Osteoblast (primary cell): Measurements from ENCODE around the gene WDCP. TPM values are rescaled to one million over a fixed set of nuclear protein-coding genes. Genes with fewer than 3 reads are reported as not detected.

Source experiments
- DNase-seq: peaks from one replicate; pipeline ENCODE4 v3.0.0; 2011; ENCODE audit warnings: low spot score, mixed read lengths; ENCODE audit not compliant: insufficient read length; ENCODE audit errors: missing footprints
- H2AFZ ChIP-seq: 2 replicates; pipeline ENCODE4 v1.6.0; 2011; ENCODE audit warnings: mild to moderate bottlenecking, low read length
- H3K27ac ChIP-seq: 2 replicates; pipeline ENCODE4 v1.5.1; 2011; ENCODE audit warnings: mild to moderate bottlenecking, low read depth, low read length, moderate library complexity
- H3K27me3 ChIP-seq: 2 replicates; pipeline ENCODE4 v1.6.0; 2012; ENCODE audit warnings: mild to moderate bottlenecking, control low read depth, inconsistent platforms, low read length, moderate library complexity; ENCODE audit not compliant: insufficient read depth
- H3K36me3 ChIP-seq: 2 replicates; pipeline ENCODE4 v1.5.1; 2011; ENCODE audit warnings: mild to moderate bottlenecking, low read length, control low read depth, moderate library complexity; ENCODE audit not compliant: insufficient read depth
- H3K4me1 ChIP-seq: 2 replicates; pipeline ENCODE4 v1.5.1; 2011; ENCODE audit warnings: mild to moderate bottlenecking, low read length, control low read depth, moderate library complexity; ENCODE audit not compliant: insufficient read depth
- H3K4me2 ChIP-seq: 2 replicates; pipeline ENCODE4 v1.6.0; 2011; ENCODE audit warnings: mild to moderate bottlenecking, low read length; ENCODE audit not compliant: insufficient read depth
- H3K4me3 ChIP-seq: fragments of 200-600 bp; sonication (generic); 3 replicates; pipeline ENCODE4 v1.5.1; 2012; ENCODE audit warnings: mild to moderate bottlenecking, low read length, inconsistent platforms; ENCODE audit not compliant: insufficient read depth
- H3K79me2 ChIP-seq: 2 replicates; pipeline ENCODE4 v1.6.0; 2012; ENCODE audit warnings: mild to moderate bottlenecking, low read length, control low read depth, inconsistent platforms; ENCODE audit not compliant: insufficient read depth
- H3K9me3 ChIP-seq: 2 replicates; pipeline ENCODE4 v1.5.1; 2011; ENCODE audit warnings: low read depth, low read length, control low read depth
- H4K20me1 ChIP-seq: 2 replicates; pipeline ENCODE4 v1.6.0; 2012; ENCODE audit warnings: mild to moderate bottlenecking, low read length, control low read depth; ENCODE audit not compliant: insufficient read depth
- CTCF ChIP-seq: IDR thresholded peaks from 2 replicates; pipeline ENCODE4 v1.5.1; 2011; ENCODE audit warnings: mild to moderate bottlenecking, low read depth, low read length, moderate library complexity; ENCODE audit errors: extremely low read depth
- total RNA-seq: library from RNA; depleted of rRNA; stranded (reverse); fragments of >200 nt; gene quantifications from 2 replicates; pipeline ENCODE4 v1.2.3, GENCODE V29; 2012

The WDCP gene
- total RNA-seq, 1 donor: 8.3 TPM

DNA sequence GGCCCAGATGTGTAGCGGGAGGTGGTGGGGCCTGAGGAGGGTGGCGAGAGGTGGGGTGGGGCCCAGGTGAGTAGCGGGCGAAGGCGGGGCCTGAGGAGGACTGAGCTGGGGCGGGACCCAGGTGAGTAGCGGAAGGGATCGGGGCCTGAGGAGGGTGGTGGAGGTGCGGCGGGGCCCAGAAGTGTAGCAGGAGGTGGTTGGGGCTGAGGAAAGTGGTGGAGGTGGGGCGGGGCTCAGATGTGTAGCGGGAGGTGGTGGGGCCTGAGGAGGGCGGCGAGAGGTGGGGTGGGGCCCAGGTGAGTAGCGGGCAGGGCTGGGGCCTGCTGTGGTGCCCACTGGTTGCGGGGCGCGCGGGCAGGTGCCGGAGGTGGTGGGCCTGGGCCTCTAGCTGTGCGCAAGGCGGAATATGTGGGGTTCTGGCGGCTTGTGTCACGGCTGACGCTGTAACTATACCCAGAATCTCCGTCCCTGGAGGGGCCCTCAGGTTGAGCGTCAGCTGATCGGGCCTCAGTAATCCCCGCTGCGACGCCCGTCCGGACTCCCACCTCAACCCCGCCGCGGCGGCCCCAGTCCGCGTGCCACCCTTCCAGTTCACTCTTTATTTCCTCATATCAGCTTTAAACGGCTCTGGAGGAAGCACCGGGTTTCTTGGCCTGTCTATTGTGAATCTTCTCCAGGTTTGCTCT, 29.8 kb upstream of the WDCP start:
- DNase-seq: peak; percentile 63
- TF ChIP-seq CTCF: no peak
- Histone ChIP-seq H3K9me3 (no peaks in the 10 kb centered on the region), H3K27me3 (no peaks in the 10 kb centered on the region), H3K4me1 (peaks cover 5% of the 10 kb centered on the region), H3K36me3 (peaks cover 27% of the 10 kb centered on the region), H3K27ac (peak overlapping the region; percentile 36), H3K4me2 (peak overlapping the region; percentile 74), H3K79me2 (peaks cover 33% of the 10 kb centered on the region), H4K20me1 (peaks cover 3% of the 10 kb centered on the region), H3K4me3 (peak overlapping the region; percentile 87), H2AFZ (peak overlapping the region; percentile 85)

- Histone ChIP-seq H3K27me3 (no peaks in the 10 kb centered on the region), H3K79me2 (peaks cover 38% of the 10 kb centered on the region)
These were observed 29.0 kb upstream of the WDCP start, which contains the start of gene SF3B6 for GRCh38 chr2:24075915-24076848. TSS of gene SF3B6 (minus strand) at chr2:24076326. CDS start at chr2:24076229, 97 bp downstream.

GRCh38 chr2:24075259-24075658, 28.1 kb upstream of the WDCP start:
- peaks cover 25% of the 10 kb centered on the region for H3K36me3 ChIP-seq
- H3K9me3 ChIP-seq: no peaks in the 10 kb centered on the region
- H3K27ac ChIP-seq: peak overlapping the region; percentile 81
- H3K4me1 ChIP-seq: peaks cover 5% of the 10 kb centered on the region
- peak overlapping the region; percentile 74 for H3K4me2 ChIP-seq
- no peaks in the 10 kb centered on the region for H3K27me3 ChIP-seq
- H3K4me3 ChIP-seq: peak overlapping the region; percentile 87
- DNase-seq: no peak
- no peak overlapping the region for H2AFZ ChIP-seq
- TF ChIP-seq CTCF: no peak
- H4K20me1 ChIP-seq: peaks cover 7% of the 10 kb centered on the region
- peaks cover 43% of the 10 kb centered on the region for H3K79me2 ChIP-seq

More at GRCh38 chr2:24075915-24076848, 29.0 kb upstream of the WDCP start, which contains the start of gene SF3B6:
- no peak for TF ChIP-seq CTCF
- peak within 1 kb of the TSS; percentile 74 for H3K4me2 ChIP-seq
- H3K9me3 ChIP-seq: no peaks in the 10 kb centered on the region
- peak within 1 kb of the TSS; percentile 98 for H2AFZ ChIP-seq
- H3K27ac ChIP-seq: peak within 1 kb of the TSS; percentile 81
- H3K36me3 ChIP-seq: peaks cover 26% of the 10 kb centered on the region
- DNase-seq: peak; percentile 97
- peaks cover 7% of the 10 kb centered on the region for H4K20me1 ChIP-seq
- peaks cover 5% of the 10 kb centered on the region for H3K4me1 ChIP-seq
- peak within 1 kb of the TSS; percentile 87 for H3K4me3 ChIP-seq
